ENCODE data around the gene PLAC9. TPM values are rescaled to one million over a fixed set of nuclear protein-coding genes. Genes with fewer than 3 reads are reported as not detected.

PLAC9 gene
- total RNA-seq, 2 donors from 2014 or later: 4.2 to 8.2 TPM

- ATAC-seq (no peak), DNase-seq (no peak)
- intact Hi-C loops (cut with DNase I, micrococcal nuclease): no loop called here
These were observed 62.0 kb downstream of the PLAC9 start for GRCh38 chr10:80194373-80195045.

Other genes with a start within 250 kb of the PLAC9 start
- gene SFTPD, start 183.6 kb upstream of the PLAC9 start, total RNA-seq: not detected
- gene TMEM254, start 54.1 kb upstream of the PLAC9 start, total RNA-seq: 10 to 100 TPM; 26.6 to 31.2 TPM
- 100 to 1,000 TPM; 384 to 427 TPM for gene ANXA11, start 72.8 kb downstream of the PLAC9 start, total RNA-seq
- gene MAT1A, start 156.9 kb downstream of the PLAC9 start, total RNA-seq: under 1 TPM in 1 of 2 donors, not detected in 1; 0.39 TPM
- not detected for gene DYDC1, start 224.0 kb downstream of the PLAC9 start, total RNA-seq
- not detected for gene DYDC2, start 224.1 kb downstream of the PLAC9 start, total RNA-seq